Loucy (cell line): ENCODE results near the gene C1orf232.

Source experiments
- CTCF ChIP-seq: fragments of 200-600 bp; sonication (generic); conservative IDR thresholded peaks from 2 replicates; pipeline ENCODE4 v1.5.1; 2014; ENCODE audit warnings: mild to moderate bottlenecking, antibody characterized with exemption, low read length
- EZH2phosphoT487 ChIP-seq: fragments of 200-600 bp; IDR thresholded peaks from 2 replicates; pipeline ENCODE4 v1.6.1; 2018; ENCODE audit warnings: antibody characterized with exemption, mild to moderate bottlenecking, moderate library complexity, borderline replicate concordance

DNA sequence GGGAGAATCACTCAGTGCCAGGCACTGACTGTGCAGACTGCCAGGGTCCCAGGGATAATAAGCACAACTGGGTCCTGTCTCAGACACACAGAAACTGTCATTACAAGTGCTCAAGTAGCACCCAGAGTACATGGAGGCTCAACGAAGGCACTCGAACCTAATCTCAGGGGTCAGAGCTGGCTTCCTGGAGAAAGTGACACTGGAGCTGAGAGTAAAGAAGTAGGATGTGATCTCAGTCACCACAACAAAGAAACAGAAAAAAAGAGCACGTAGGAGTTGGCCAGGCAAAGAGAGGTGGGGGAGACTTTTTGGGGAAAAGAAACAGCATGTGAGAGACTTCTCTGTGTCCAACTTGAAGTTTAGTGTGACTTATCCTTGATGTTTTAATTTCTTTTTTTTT is 23.0 kb upstream of the C1orf232 start:
- TF ChIP-seq CTCF (no peak), EZH2phosphoT487 (no peak)
